Measurements from ENCODE around the gene HPCAL1. TPM values are rescaled to one million over a fixed set of nuclear protein-coding genes. Genes with fewer than 3 reads are reported as not detected.

The HPCAL1 gene
- total and polyA plus RNA-seq, 2 experiments from 2014 or later = 8.3 to 25.4 TPM

GRCh38 chr2:10431797-10432196, 129.1 kb downstream of the HPCAL1 start:
- Histone ChIP-seq H3K79me2 (replicated peaks; ENCODE audit: insufficient read depth) (no peaks in the 10 kb centered on the region), H3K36me3 (ENCODE audit: insufficient read depth) (no peaks in the 10 kb centered on the region), H3K9me2 (ENCODE audit: insufficient read depth) (no peaks in the 10 kb centered on the region), H3K4me3 (peak overlapping the region; percentile 50), H2AFZ (peak overlapping the region; percentile 88; the same call in 1 of the 2 replicates), H3K27ac (ENCODE audit: low read depth) (no peak overlapping the region), H3K27me3 (ENCODE audit: insufficient read depth) (peaks cover 3% of the 10 kb centered on the region; the same call in 1 of the 2 replicates), H3F3A (replicated peaks; ENCODE audit: low read depth) (no peaks in the 10 kb centered on the region), H3K4me2 (peak overlapping the region; percentile 76), H3K4me1 (ENCODE audit: insufficient read depth) (no peaks in the 10 kb centered on the region), H4K20me1 (replicated peaks; ENCODE audit: insufficient read depth) (no peaks in the 10 kb centered on the region)
- DNase-seq (ENCODE audit: low spot score) = peak; percentile 41
- peak overlapping the region; percentile 58 for H3K4me3 Mint-ChIP-seq
- ATAC-seq = peak; percentile 21
- no peaks in the 10 kb centered on the region for H3K9me3 Mint-ChIP-seq
- peaks cover 19% of the 10 kb centered on the region for H3K27me3 Mint-ChIP-seq (ENCODE audit: insufficient read depth, low read depth, poor library complexity)
- no peak for TF ChIP-seq ZNF114 (CRISPR knock-in tag; IDR thresholded peaks at IDR 0.05)
- no peak for TF ChIP-seq REST (IDR thresholded peaks at IDR 0.05; ENCODE audit: unreplicated experiment)
- no peak for TF ChIP-seq ZNF331 (CRISPR knock-in tag; IDR thresholded peaks at IDR 0.05; ENCODE audit: low read depth)
- TF ChIP-seq JUNB (IDR thresholded peaks at IDR 0.05; ENCODE audit: unreplicated experiment) = no peak
- TF ChIP-seq POLR2AphosphoS5 (IDR thresholded peaks at IDR 0.05; ENCODE audit: low read depth) = no peak
- no peak for TF ChIP-seq CTCF (conservative IDR thresholded peaks at IDR 0.05; ENCODE audit: low read depth in 2 of 2)
- no peak for TF ChIP-seq ZNF462 (CRISPR knock-in tag; IDR thresholded peaks at IDR 0.05)
- TF ChIP-seq STAT1 (IDR thresholded peaks at IDR 0.05; ENCODE audit: unreplicated experiment) = no peak
- no peak for TF ChIP-seq EZH2phosphoT487 (IDR thresholded peaks at IDR 0.05; ENCODE audit: unreplicated experiment)
- no peak for TF ChIP-seq EZH2 (IDR thresholded peaks at IDR 0.05; ENCODE audit: low read depth, unreplicated experiment)
- no peak for TF ChIP-seq NANOG (IDR thresholded peaks at IDR 0.05; ENCODE audit: borderline replicate concordance)
- TF ChIP-seq CREB1 (CRISPR knock-in tag; IDR thresholded peaks at IDR 0.05; ENCODE audit: low read depth) = no peak
- no peak for TF ChIP-seq ETS1 (IDR thresholded peaks at IDR 0.05)
- no peaks in the 10 kb centered on the region for H3K36me3 Mint-ChIP-seq (ENCODE audit: low read depth)
- H3K27ac Mint-ChIP-seq = no peak overlapping the region
- H3K4me1 Mint-ChIP-seq = peaks cover 3% of the 10 kb centered on the region; the same call in 2 of the 3 replicates

Data from GM23338 (cell line).